DND-41 (cell line): ENCODE results near the gene LYST.

Experiments used
- CTCF ChIP-seq: IDR thresholded peaks from 2 replicates; pipeline ENCODE4 v1.5.1; 2012; ENCODE audit warnings: borderline replicate concordance, low read length, moderate library complexity, mild to moderate bottlenecking; ENCODE audit not compliant: poor library complexity, severe bottlenecking; ENCODE audit errors: extremely low read depth
- EZH2 ChIP-seq: IDR thresholded peaks from 3 replicates; pipeline ENCODE4 v1.6.1; 2012; ENCODE audit warnings: borderline replicate concordance, low read depth, mild to moderate bottlenecking, moderate library complexity, low read length, inconsistent platforms; ENCODE audit not compliant: severe bottlenecking

- TF ChIP-seq CTCF, result no peak
- no peak for TF ChIP-seq EZH2
These were observed 127.1 kb downstream of the LYST start for GRCh38 chr1:235739631-235740030.
